Liver (tissue), 9 donors: ENCODE data around the gene MCF2L. TPM values are rescaled to one million over a fixed set of nuclear protein-coding genes. Genes with fewer than 3 reads are reported as not detected.

Experiments
- DNase-seq: peaks from one replicate; pipeline ENCODE4 v3.0.0-alpha.2; 2017; ENCODE audit warnings: low spot score
- H3K27ac ChIP-seq, 2 donors: one replicate each; pipeline ENCODE4 v1.7.0; 2013; ENCODE audit warnings: inconsistent platforms in 2 of 2, low read length in 2 of 2, control low read depth in 1 of 2, low read depth in 1 of 2, mild to moderate bottlenecking in 1 of 2
- H3K27me3 ChIP-seq, 4 donors: one replicate each; pipeline versions ENCODE4 v1.6.1 to v1.7.0; 2013; ENCODE audit warnings: low read length in 3 of 4, inconsistent platforms in 1 of 4, mild to moderate bottlenecking in 1 of 4, moderate library complexity in 1 of 4; ENCODE audit not compliant: control insufficient read depth in 4 of 4, insufficient read depth in 4 of 4
- H3K36me3 ChIP-seq, 4 donors: one replicate each; pipeline versions ENCODE4 v1.6.1 to v1.7.0; 2013; ENCODE audit warnings: low read length in 3 of 4, mild to moderate bottlenecking in 3 of 4, low read depth in 1 of 4, moderate library complexity in 1 of 4; ENCODE audit not compliant: control insufficient read depth in 4 of 4, insufficient read depth in 3 of 4
- H3K4me1 ChIP-seq, 4 donors: one replicate each; pipeline versions ENCODE4 v1.6.1 to v1.7.0; 2013; ENCODE audit warnings: low read length in 3 of 4, mild to moderate bottlenecking in 3 of 4, moderate library complexity in 1 of 4; ENCODE audit not compliant: control insufficient read depth in 4 of 4, insufficient read depth in 4 of 4
- H3K4me3 ChIP-seq, 3 donors: one replicate each; pipeline versions ENCODE4 v1.6.1 to v1.7.0; 2013; ENCODE audit warnings: low read length in 3 of 3, control low read depth in 1 of 3, low read depth in 1 of 3, mild to moderate bottlenecking in 1 of 3
- H3K9ac ChIP-seq, 2 donors: one replicate each; pipeline ENCODE4 v1.7.0; 2013; ENCODE audit warnings: low read length in 2 of 2, mild to moderate bottlenecking in 2 of 2, moderate library complexity in 2 of 2, control low read depth in 1 of 2, low read depth in 1 of 2
- H3K9me3 ChIP-seq, 4 donors: one replicate each; pipeline versions ENCODE4 v1.6.1 to v1.7.0; 2013; ENCODE audit warnings: low read length in 3 of 4; ENCODE audit not compliant: control insufficient read depth in 4 of 4
- EGR1 ChIP-seq, 2 donors: IDR thresholded peaks; 2 replicates each; pipeline ENCODE4 v1.6.1; 2016 to 2018; ENCODE audit warnings: antibody characterized with exemption in 2 of 2, low read depth in 2 of 2
- FOXA1 ChIP-seq: IDR thresholded peaks from 2 replicates; pipeline ENCODE4 v1.6.1; 2016; ENCODE audit warnings: antibody characterized with exemption
- FOXA2 ChIP-seq: IDR thresholded peaks from 2 replicates; pipeline ENCODE4 v1.6.1; 2016; ENCODE audit warnings: antibody characterized with exemption
- GABPA ChIP-seq, 2 donors: IDR thresholded peaks in 1 of 2; conservative IDR thresholded peaks in 1 of 2; 2 replicates each; pipeline ENCODE4 v1.6.1; 2016; ENCODE audit warnings: antibody characterized with exemption in 2 of 2, mild to moderate bottlenecking in 1 of 2, moderate library complexity in 1 of 2
- HNF4A ChIP-seq, 2 donors: conservative IDR thresholded peaks; 2 replicates each; pipeline ENCODE4 v1.6.1; 2016; ENCODE audit warnings: antibody characterized with exemption in 2 of 2, mild to moderate bottlenecking in 2 of 2
- JUND ChIP-seq, 2 donors: IDR thresholded peaks; 2 replicates each; pipeline ENCODE4 v1.6.1; 2016; ENCODE audit warnings: antibody characterized with exemption in 2 of 2
- NR2F2 ChIP-seq: IDR thresholded peaks from 2 replicates; pipeline ENCODE4 v1.6.1; 2016; ENCODE audit warnings: antibody characterized with exemption
- SP1 ChIP-seq: IDR thresholded peaks from 2 replicates; pipeline ENCODE4 v1.6.1; 2018; ENCODE audit warnings: antibody characterized with exemption, mild to moderate bottlenecking
- TAF1 ChIP-seq: conservative IDR thresholded peaks from 2 replicates; pipeline ENCODE4 v1.6.1; 2016; ENCODE audit warnings: antibody characterized with exemption, mild to moderate bottlenecking
- WGBS: extraction: QIAGEN DNeasy Blood & Tissue Kit; methylation state at CpG from one replicate; pipeline ENCODE4 v1.1.7; 2013; 5-methylcytosine and 5-hydroxymethylcytosine counted together
- polyA plus RNA-seq, 2 donors: library from polyadenylated mRNA; stranded (reverse) in 1 of 2; unstranded in 1 of 2; fragments of 200-250 nt in 1 of 2; fragments of >200 nt in 1 of 2; fragmentation: Nextera tagmentation in 1 of 2; extraction: Ambion mirVana in 1 of 2; gene quantifications; one replicate each; pipeline versions ENCODE4 v1.2.1 to v1.2.3, GENCODE V29; 2013 to 2015
- total RNA-seq, 2 donors: library from RNA; depleted of rRNA; stranded (reverse); fragments of >200 nt; gene quantifications; one replicate each; pipeline ENCODE4 v1.2.3, GENCODE V29; 2014
- TF ChIP-seq, protein P1 (sequence below): IDR thresholded peaks from 2 replicates; pipeline ENCODE4 v1.6.1; 2016; ENCODE audit warnings: antibody characterized with exemption
- TF ChIP-seq, protein P2 (sequence below): fragments of 150-350 bp; IDR thresholded peaks from 2 replicates; pipeline ENCODE4 v1.5.1; 2017; ENCODE audit warnings: improper control_type of control experiment, low read depth, low read length; ENCODE audit not compliant: missing input control
- donor health status: healthy.
- donor health status: healthy.
- donor health status: healthy.
- donor health status: healthy.
- donor health status: healthy.

The MCF2L gene
- total and polyA plus RNA-seq, 4 donors = 2.9 to 12.8 (median 7.1) TPM

DNA sequence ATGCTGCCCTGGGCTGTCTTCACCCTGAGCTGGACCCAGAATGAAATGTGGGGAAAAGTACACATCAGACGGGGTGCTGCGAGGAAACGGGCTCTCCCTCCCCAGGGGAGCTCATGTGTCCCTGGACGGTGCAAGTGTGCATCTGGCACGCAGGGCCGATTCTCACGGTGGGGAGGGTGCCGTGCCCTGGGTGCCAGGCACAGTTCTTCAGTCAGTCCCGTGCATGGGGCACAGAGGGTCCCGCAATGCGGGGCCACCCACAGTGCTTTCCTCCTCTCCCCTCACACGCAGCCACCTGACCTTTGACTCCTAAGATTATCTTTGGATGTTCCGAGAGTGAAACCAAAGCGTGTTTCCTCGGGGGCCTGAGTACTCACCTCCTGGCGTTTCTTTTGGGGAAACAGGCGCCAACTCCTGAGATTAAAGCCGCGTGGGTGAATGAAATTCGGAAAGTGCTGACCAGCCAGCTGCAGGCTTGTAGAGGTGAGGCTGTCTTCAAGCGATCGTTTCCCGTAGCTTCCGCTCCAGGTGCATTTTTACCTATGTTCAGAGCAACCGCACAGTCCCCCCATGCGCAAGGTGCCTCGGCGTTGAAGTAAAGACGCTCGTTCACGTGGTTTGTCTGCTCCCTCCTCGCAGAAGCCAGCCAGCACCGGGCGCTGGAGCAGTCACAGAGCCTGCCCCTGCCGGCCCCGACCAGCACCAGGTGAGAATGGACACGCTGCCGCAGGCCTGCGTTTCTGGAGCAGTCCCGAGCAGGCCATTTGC lies 119.1 kb downstream of the MCF2L start:
- Histone ChIP-seq H3K4me3 (no peak overlapping the region), H3K9me3 (no peaks in the 10 kb centered on the region), H3K4me1 (no peaks in the 10 kb centered on the region), H3K27ac (no peak overlapping the region), H3K27me3 (no peaks in the 10 kb centered on the region), H3K36me3 (peaks cover 0 to 33% (median 7%) of the 10 kb centered on the region in 4 donors), H3K9ac (no peak overlapping the region)
- 95% methylated on average over 40 of the region's 40 CpGs for WGBS
- no peak for DNase-seq
- TF ChIP-seq GABPA (IDR thresholded peaks at IDR 0.05 in 1 of 2, conservative IDR thresholded peaks at IDR 0.05 in 1 of 2) = no peak
- TF ChIP-seq FOXA1 = no peak
- no peak for TF ChIP-seq NR2F2
- TF ChIP-seq TAF1 = no peak
- no peak for TF ChIP-seq FOXA2
- TF ChIP-seq SP1 = no peak
- no peak for TF ChIP-seq HNF4A (conservative IDR thresholded peaks at IDR 0.05)
- TF ChIP-seq, protein P1, sequence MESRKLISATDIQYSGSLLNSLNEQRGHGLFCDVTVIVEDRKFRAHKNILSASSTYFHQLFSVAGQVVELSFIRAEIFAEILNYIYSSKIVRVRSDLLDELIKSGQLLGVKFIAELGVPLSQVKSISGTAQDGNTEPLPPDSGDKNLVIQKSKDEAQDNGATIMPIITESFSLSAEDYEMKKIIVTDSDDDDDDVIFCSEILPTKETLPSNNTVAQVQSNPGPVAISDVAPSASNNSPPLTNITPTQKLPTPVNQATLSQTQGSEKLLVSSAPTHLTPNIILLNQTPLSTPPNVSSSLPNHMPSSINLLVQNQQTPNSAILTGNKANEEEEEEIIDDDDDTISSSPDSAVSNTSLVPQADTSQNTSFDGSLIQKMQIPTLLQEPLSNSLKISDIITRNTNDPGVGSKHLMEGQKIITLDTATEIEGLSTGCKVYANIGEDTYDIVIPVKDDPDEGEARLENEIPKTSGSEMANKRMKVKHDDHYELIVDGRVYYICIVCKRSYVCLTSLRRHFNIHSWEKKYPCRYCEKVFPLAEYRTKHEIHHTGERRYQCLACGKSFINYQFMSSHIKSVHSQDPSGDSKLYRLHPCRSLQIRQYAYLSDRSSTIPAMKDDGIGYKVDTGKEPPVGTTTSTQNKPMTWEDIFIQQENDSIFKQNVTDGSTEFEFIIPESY = no peak

DNA sequence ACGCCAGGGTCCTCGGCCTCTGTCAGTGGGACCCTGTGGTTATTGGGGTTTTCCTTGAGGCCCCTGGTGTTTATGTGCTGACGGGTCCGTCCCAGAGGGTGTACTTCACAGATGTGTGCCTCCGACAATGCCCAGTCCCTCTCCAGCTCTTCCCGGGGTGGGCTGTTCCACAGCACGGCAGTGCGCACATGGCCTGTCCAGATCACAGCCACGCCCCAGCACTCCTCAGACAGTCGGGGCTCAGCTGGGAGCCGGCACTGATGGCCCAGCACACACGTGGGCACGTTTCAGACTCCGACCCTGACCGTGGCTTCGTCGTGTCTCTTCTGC lies 119.6 kb downstream of the MCF2L start:
- no peak for TF ChIP-seq EGR1 (IDR thresholded peaks at IDR 0.05; ENCODE audit: low read depth in 2 of 2)
- TF ChIP-seq, protein P1 = no peak
- peaks cover 0 to 33% (median 7%) of the 10 kb centered on the region in 4 donors for H3K36me3 ChIP-seq
- H3K27me3 ChIP-seq = no peaks in the 10 kb centered on the region
- no peak overlapping the region for H3K27ac ChIP-seq
- H3K9me3 ChIP-seq = no peaks in the 10 kb centered on the region
- DNase-seq = no peak
- H3K4me1 ChIP-seq = no peaks in the 10 kb centered on the region
- no peak overlapping the region for H3K4me3 ChIP-seq
- WGBS = 95% methylated on average over 17 of the region's 17 CpGs
- no peak overlapping the region for H3K9ac ChIP-seq

DNA sequence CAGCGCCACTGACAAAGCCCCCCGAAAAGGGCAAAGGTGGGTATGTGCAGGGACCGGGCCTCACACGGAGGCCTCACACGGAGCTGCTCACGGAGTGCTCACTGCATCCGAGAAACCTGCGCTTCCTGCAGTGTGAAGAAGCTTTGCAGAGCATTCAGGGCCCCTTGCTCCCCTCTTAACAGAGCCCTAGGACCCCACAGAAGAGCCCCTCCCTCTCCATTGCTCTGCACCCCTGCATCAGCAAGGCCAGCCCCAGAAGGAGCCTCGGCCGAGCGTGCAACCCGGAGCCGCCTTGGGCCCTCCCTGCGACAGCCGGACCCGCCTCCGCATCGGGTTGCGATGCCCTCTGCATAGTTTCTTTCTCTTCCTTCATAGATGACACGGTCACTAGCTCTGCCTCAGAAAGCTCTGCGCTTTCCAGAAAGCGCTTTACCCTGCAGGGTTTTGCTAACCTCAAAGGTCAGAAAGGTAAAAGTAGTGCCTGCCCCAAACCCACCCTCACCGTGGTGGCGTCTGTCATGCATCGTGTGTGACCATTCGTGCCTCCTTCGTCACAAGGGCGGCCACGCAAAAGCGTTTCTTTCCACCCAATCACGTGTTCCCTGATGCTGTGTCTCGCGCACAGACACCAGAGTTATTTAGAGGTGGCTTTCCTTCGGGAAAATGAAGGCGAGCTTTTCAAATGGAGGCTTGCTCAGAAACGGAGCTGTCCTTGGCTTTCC lies 120.8 kb downstream of the MCF2L start:
- WGBS = 90% methylated on average over 36 of the region's 36 CpGs
- H3K27ac ChIP-seq = no peak overlapping the region
- no peak overlapping the region for H3K4me3 ChIP-seq
- TF ChIP-seq JUND (IDR thresholded peaks at IDR 0.05) (no peak), FOXA1 (no peak), GABPA (IDR thresholded peaks at IDR 0.05 in 1 of 2, conservative IDR thresholded peaks at IDR 0.05 in 1 of 2) (no peak), NR2F2 (no peak), TAF1 (no peak), FOXA2 (no peak)
- TF ChIP-seq, protein P2, sequence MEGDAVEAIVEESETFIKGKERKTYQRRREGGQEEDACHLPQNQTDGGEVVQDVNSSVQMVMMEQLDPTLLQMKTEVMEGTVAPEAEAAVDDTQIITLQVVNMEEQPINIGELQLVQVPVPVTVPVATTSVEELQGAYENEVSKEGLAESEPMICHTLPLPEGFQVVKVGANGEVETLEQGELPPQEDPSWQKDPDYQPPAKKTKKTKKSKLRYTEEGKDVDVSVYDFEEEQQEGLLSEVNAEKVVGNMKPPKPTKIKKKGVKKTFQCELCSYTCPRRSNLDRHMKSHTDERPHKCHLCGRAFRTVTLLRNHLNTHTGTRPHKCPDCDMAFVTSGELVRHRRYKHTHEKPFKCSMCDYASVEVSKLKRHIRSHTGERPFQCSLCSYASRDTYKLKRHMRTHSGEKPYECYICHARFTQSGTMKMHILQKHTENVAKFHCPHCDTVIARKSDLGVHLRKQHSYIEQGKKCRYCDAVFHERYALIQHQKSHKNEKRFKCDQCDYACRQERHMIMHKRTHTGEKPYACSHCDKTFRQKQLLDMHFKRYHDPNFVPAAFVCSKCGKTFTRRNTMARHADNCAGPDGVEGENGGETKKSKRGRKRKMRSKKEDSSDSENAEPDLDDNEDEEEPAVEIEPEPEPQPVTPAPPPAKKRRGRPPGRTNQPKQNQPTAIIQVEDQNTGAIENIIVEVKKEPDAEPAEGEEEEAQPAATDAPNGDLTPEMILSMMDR = no peak
- no peak for DNase-seq
- no peaks in the 10 kb centered on the region for H3K4me1 ChIP-seq
- H3K27me3 ChIP-seq = no peaks in the 10 kb centered on the region
- peaks cover 0 to 33% (median 5%) of the 10 kb centered on the region in 4 donors for H3K36me3 ChIP-seq
- no peaks in the 10 kb centered on the region for H3K9me3 ChIP-seq
- no peak overlapping the region for H3K9ac ChIP-seq
